ENCODE measurements around the gene ERG. TPM values are rescaled to one million over a fixed set of nuclear protein-coding genes. Genes with fewer than 3 reads are reported as not detected.

Gene ERG
- total RNA-seq, 2 donors from 2014 or later, result not detected

DNA sequence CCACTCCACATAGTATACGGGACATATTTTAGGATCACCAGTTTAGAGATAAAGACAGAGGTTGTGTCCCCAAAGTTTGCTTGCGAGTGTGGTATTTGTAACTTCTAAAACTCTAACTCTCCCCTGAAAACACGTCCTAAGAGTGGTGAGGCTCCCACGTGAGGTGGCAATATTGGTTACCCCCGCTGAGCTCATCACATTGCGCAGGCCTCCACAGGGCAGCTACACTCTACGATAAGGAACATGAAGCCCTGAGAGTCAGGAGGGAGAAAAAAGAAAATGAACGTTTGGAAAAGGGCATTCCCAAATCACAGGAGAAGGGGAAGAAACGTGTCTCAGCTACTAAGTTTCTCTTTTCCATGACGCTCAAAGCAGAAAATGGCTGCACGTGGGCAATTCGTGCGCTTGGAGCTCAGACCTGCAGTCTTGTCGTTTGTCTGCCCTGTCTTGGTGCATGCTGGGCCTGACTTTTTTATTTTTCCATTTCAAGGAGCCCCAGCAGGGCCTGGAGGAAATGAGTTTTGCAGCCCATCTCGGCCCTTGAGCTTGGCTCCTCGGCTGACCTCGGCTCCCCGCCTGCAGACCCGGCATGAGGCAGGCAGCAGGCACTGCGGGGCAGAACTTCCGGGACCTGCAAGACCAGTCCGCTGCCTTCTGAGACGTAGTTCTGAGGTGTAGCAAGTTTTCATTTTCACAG, 25.7 kb downstream of the ERG start:
- no peak for ATAC-seq (replicated peaks)
- H3K9me3 Mint-ChIP-seq, result no peaks in the 10 kb centered on the region
- no peak overlapping the region for H3K27ac Mint-ChIP-seq
- no peaks in the 10 kb centered on the region for H3K36me3 Mint-ChIP-seq (ENCODE audit: low read depth)
- no peaks in the 10 kb centered on the region for H3K4me1 Mint-ChIP-seq
- no peak overlapping the region for H3K4me3 Mint-ChIP-seq
- H3K27me3 Mint-ChIP-seq, result peaks cover 51% of the 10 kb centered on the region

DNA sequence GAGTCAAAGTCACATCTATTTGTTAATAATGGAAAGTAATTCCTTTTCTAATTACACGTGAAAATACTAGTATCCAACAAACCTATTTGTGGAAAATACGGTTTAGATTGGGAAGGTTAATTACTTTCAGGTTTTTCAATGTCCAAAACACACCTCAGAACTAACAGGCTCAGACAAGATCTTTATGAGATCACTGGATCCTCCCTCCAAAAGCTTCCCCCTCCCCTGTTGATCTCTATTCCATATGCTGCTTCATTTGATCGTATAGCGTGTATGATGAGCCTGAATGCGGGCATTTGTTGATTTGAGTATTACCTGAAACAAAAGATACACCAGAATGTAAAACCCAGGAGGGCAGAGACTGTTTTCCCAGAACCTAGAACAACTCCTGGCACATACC, 26.5 kb downstream of the ERG start:
- no peak for ATAC-seq (replicated peaks)
- Mint-ChIP-seq H3K9me3 (no peaks in the 10 kb centered on the region), H3K36me3 (ENCODE audit: low read depth) (no peaks in the 10 kb centered on the region), H3K27me3 (peaks cover 47% of the 10 kb centered on the region), H3K4me1 (no peaks in the 10 kb centered on the region), H3K4me3 (no peak overlapping the region), H3K27ac (no peak overlapping the region)

GRCh38 chr21:38470755-38471154, 27.5 kb downstream of the ERG start:
- no peaks in the 10 kb centered on the region for H3K4me1 Mint-ChIP-seq
- no peak overlapping the region for H3K27ac Mint-ChIP-seq
- H3K4me3 Mint-ChIP-seq, result no peak overlapping the region
- no peak for ATAC-seq (replicated peaks)
- no peaks in the 10 kb centered on the region for H3K36me3 Mint-ChIP-seq (ENCODE audit: low read depth)
- H3K9me3 Mint-ChIP-seq, result no peaks in the 10 kb centered on the region
- peaks cover 37% of the 10 kb centered on the region for H3K27me3 Mint-ChIP-seq

GRCh38 chr21:38469642-38470041, 28.6 kb downstream of the ERG start:
- Mint-ChIP-seq H3K27ac (no peak overlapping the region), H3K27me3 (peaks cover 32% of the 10 kb centered on the region), H3K4me1 (no peaks in the 10 kb centered on the region), H3K36me3 (ENCODE audit: low read depth) (no peaks in the 10 kb centered on the region), H3K9me3 (no peaks in the 10 kb centered on the region), H3K4me3 (no peak overlapping the region)
- no peak for ATAC-seq (replicated peaks)

DNA sequence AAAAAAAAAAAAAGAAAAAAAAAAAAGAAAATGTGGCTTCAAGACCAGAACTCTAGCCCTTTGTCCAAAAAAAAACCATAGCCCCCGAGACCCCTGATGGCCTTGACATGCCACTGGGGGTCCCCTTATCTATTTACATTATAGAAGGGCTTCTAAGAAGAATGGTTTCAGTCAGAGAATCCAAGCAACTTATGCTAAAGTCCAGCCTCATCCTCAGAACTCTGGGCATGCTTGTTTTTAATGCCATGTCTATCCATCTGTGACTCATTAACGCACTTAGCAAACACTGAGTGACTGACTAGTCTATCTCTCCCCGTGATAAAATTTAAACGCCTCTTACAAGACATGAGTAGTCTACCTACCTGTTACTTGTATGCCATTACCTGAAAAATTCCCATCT, 29.3 kb downstream of the ERG start:
- no peaks in the 10 kb centered on the region for H3K4me1 Mint-ChIP-seq
- no peak overlapping the region for H3K27ac Mint-ChIP-seq
- ATAC-seq (replicated peaks), result no peak
- no peak overlapping the region for H3K4me3 Mint-ChIP-seq
- no peaks in the 10 kb centered on the region for H3K36me3 Mint-ChIP-seq (ENCODE audit: low read depth)
- no peaks in the 10 kb centered on the region for H3K9me3 Mint-ChIP-seq
- peaks cover 30% of the 10 kb centered on the region for H3K27me3 Mint-ChIP-seq

GRCh38 chr21:38467911-38468310, 30.4 kb downstream of the ERG start:
- Mint-ChIP-seq H3K4me1 (no peaks in the 10 kb centered on the region), H3K36me3 (ENCODE audit: low read depth) (no peaks in the 10 kb centered on the region), H3K4me3 (no peak overlapping the region), H3K9me3 (no peaks in the 10 kb centered on the region), H3K27me3 (peaks cover 25% of the 10 kb centered on the region), H3K27ac (no peak overlapping the region)
- no peak for ATAC-seq (replicated peaks)

GRCh38 chr21:38467374-38467773, 30.9 kb downstream of the ERG start:
- no peak for ATAC-seq (replicated peaks)
- no peaks in the 10 kb centered on the region for H3K9me3 Mint-ChIP-seq
- no peaks in the 10 kb centered on the region for H3K4me1 Mint-ChIP-seq
- H3K4me3 Mint-ChIP-seq, result no peak overlapping the region
- peaks cover 23% of the 10 kb centered on the region for H3K27me3 Mint-ChIP-seq
- H3K27ac Mint-ChIP-seq, result no peak overlapping the region
- no peaks in the 10 kb centered on the region for H3K36me3 Mint-ChIP-seq (ENCODE audit: low read depth)

- peaks cover 7% of the 10 kb centered on the region for H3K27me3 Mint-ChIP-seq
- no peaks in the 10 kb centered on the region for H3K36me3 Mint-ChIP-seq (ENCODE audit: low read depth)
- H3K4me3 Mint-ChIP-seq, result no peak overlapping the region
- H3K27ac Mint-ChIP-seq, result no peak overlapping the region
- H3K4me1 Mint-ChIP-seq, result no peaks in the 10 kb centered on the region
- no peak for ATAC-seq (replicated peaks)
- no peaks in the 10 kb centered on the region for H3K9me3 Mint-ChIP-seq
Observed at GRCh38 chr21:38460171-38460742, 38.0 kb downstream of the ERG start.

- Mint-ChIP-seq H3K4me3 (no peak overlapping the region), H3K36me3 (ENCODE audit: low read depth) (no peaks in the 10 kb centered on the region), H3K27ac (no peak overlapping the region), H3K9me3 (no peaks in the 10 kb centered on the region), H3K27me3 (no peaks in the 10 kb centered on the region), H3K4me1 (no peaks in the 10 kb centered on the region)
- no peak for ATAC-seq (replicated peaks)
Observed at GRCh38 chr21:38459490-38459889, 38.8 kb downstream of the ERG start.

- no peak for ATAC-seq (replicated peaks)
- Mint-ChIP-seq H3K4me3 (no peak overlapping the region), H3K27me3 (no peaks in the 10 kb centered on the region), H3K9me3 (no peaks in the 10 kb centered on the region), H3K4me1 (no peaks in the 10 kb centered on the region), H3K27ac (no peak overlapping the region), H3K36me3 (ENCODE audit: low read depth) (no peaks in the 10 kb centered on the region)
Observed at GRCh38 chr21:38455403-38455802, 42.9 kb downstream of the ERG start.

GRCh38 chr21:38454702-38455101, 43.6 kb downstream of the ERG start:
- ATAC-seq (replicated peaks), result no peak
- Mint-ChIP-seq H3K36me3 (ENCODE audit: low read depth) (no peaks in the 10 kb centered on the region), H3K27me3 (no peaks in the 10 kb centered on the region), H3K4me3 (no peak overlapping the region), H3K9me3 (no peaks in the 10 kb centered on the region), H3K27ac (no peak overlapping the region), H3K4me1 (no peaks in the 10 kb centered on the region)

DNA sequence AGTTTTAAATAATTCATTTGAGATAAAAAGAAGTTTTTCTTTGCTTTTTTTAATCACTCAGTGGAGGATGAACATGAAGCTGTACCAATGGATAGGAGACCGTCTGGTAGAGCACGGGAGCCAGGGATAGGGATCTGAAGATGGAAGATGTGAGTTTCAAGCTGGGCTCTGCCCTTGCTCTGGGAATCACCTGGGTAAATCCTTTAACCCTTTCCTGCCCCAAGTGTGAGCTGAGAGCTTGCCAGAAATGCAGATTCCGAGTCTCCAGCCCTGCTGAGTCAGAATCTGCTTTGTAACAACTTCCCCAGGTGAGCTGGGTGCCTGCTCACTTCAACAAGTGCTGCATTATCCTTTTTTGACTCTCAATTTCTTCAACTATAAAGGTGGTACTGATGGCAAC, 44.1 kb downstream of the ERG start:
- no peak for ATAC-seq (replicated peaks)
- no peaks in the 10 kb centered on the region for H3K27me3 Mint-ChIP-seq
- H3K36me3 Mint-ChIP-seq (ENCODE audit: low read depth), result no peaks in the 10 kb centered on the region
- no peaks in the 10 kb centered on the region for H3K9me3 Mint-ChIP-seq
- H3K4me1 Mint-ChIP-seq, result no peaks in the 10 kb centered on the region
- no peak overlapping the region for H3K4me3 Mint-ChIP-seq
- H3K27ac Mint-ChIP-seq, result no peak overlapping the region

GRCh38 chr21:38448671-38449385, 49.4 kb downstream of the ERG start:
- no peaks in the 10 kb centered on the region for H3K4me1 Mint-ChIP-seq
- H3K36me3 Mint-ChIP-seq (ENCODE audit: low read depth), result no peaks in the 10 kb centered on the region
- H3K27me3 Mint-ChIP-seq, result peaks cover 11% of the 10 kb centered on the region
- no peak for ATAC-seq (replicated peaks)
- H3K27ac Mint-ChIP-seq, result no peak overlapping the region
- no peaks in the 10 kb centered on the region for H3K9me3 Mint-ChIP-seq
- H3K4me3 Mint-ChIP-seq, result no peak overlapping the region

- Mint-ChIP-seq H3K4me3 (no peak overlapping the region), H3K27ac (no peak overlapping the region), H3K4me1 (no peaks in the 10 kb centered on the region), H3K36me3 (ENCODE audit: low read depth) (no peaks in the 10 kb centered on the region), H3K9me3 (no peaks in the 10 kb centered on the region), H3K27me3 (peaks cover 14% of the 10 kb centered on the region)
- no peak for ATAC-seq (replicated peaks)
Observed at GRCh38 chr21:38447611-38448010, 50.7 kb downstream of the ERG start.

DNA sequence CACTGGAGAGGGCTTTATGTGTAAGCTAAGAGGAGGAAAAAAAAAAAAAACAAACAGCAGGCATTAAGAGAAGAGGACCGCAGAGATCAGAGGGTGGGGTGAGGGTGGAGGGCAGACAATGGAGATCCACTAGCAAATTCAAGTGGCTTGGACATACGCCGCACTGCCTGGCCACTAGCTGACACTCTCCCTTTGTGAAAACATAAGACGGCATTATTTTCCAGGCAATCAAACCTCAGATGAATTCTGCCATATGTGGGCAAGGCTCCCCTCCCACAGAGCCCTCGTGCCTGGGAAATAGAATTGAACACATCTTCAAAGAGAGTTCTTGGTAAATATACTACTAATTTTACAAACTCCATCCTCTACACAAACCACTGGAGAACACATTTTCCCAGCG, 53.6 kb downstream of the ERG start:
- peaks cover 14% of the 10 kb centered on the region for H3K27me3 Mint-ChIP-seq
- H3K4me3 Mint-ChIP-seq, result no peak overlapping the region
- H3K9me3 Mint-ChIP-seq, result no peaks in the 10 kb centered on the region
- H3K4me1 Mint-ChIP-seq, result no peaks in the 10 kb centered on the region
- H3K27ac Mint-ChIP-seq, result no peak overlapping the region
- no peak for ATAC-seq (replicated peaks)
- H3K36me3 Mint-ChIP-seq (ENCODE audit: low read depth), result no peaks in the 10 kb centered on the region

Measured in activated T-helper 17 cell treated with anti-CD3 and anti-CD28 coated beads, Interleukin-2, amount 50 U/mL, for 72 hours (primary cell).